KMS-11 (cell line): ENCODE results near the gene SREBF1.

Experiments used
- H2AFZ ChIP-seq: fragments of 200-600 bp; sonication (generic); 2 replicates; pipeline ENCODE4 v1.6.1; 2016; ENCODE audit warnings: antibody characterized with exemption, mixed run types, low read depth
- H3K27ac ChIP-seq: fragments of 200-600 bp; sonication (generic); 2 replicates; pipeline ENCODE4 v1.6.1; 2016; ENCODE audit warnings: mild to moderate bottlenecking, mixed run types
- H3K27me3 ChIP-seq: fragments of 200-600 bp; sonication (generic); 2 replicates; pipeline ENCODE4 v1.6.1; 2017; ENCODE audit warnings: mild to moderate bottlenecking, low read depth, mixed run types, moderate library complexity; ENCODE audit not compliant: insufficient read depth
- H3K36me3 ChIP-seq: fragments of 200-600 bp; sonication (generic); 2 replicates; pipeline ENCODE4 v1.6.1; 2017; ENCODE audit warnings: mild to moderate bottlenecking, mixed run types; ENCODE audit not compliant: insufficient read depth
- H3K4me1 ChIP-seq: fragments of 200-600 bp; sonication (generic); 2 replicates; pipeline ENCODE4 v1.6.1; 2016; ENCODE audit warnings: mild to moderate bottlenecking, low read depth, mixed run types; ENCODE audit not compliant: poor library complexity, severe bottlenecking
- H3K4me2 ChIP-seq: fragments of 200-600 bp; sonication (generic); 2 replicates; pipeline ENCODE4 v1.7.0; 2016; ENCODE audit warnings: mild to moderate bottlenecking, mixed run types
- H3K4me3 ChIP-seq: fragments of 200-600 bp; sonication (generic); IDR thresholded peaks from 2 replicates; pipeline ENCODE4 v1.6.1; 2017; ENCODE audit warnings: low read depth, low read length, mixed read lengths; ENCODE audit not compliant: insufficient read depth
- H3K79me2 ChIP-seq: fragments of 200-600 bp; sonication (generic); 2 replicates; pipeline ENCODE4 v1.6.1; 2016; ENCODE audit warnings: low read depth, mixed run types; ENCODE audit not compliant: insufficient read depth
- H3K9ac ChIP-seq: fragments of 200-600 bp; sonication (generic); 2 replicates; pipeline ENCODE4 v1.6.1; 2016; ENCODE audit warnings: mild to moderate bottlenecking, mixed run types
- H4K20me1 ChIP-seq: fragments of 200-600 bp; sonication (generic); 2 replicates; pipeline ENCODE4 v1.6.1; 2016; ENCODE audit warnings: mild to moderate bottlenecking, mixed run types; ENCODE audit not compliant: insufficient read depth
- CTCF ChIP-seq: fragments of 200-600 bp; sonication (generic); conservative IDR thresholded peaks from 2 replicates; pipeline ENCODE4 v1.6.1; 2017; ENCODE audit warnings: low read depth, mild to moderate bottlenecking, antibody characterized with exemption, low read length, moderate library complexity, mixed read lengths

Gene SREBF1

GRCh38 chr17:17837966-17838962 is 1.5 kb upstream of the SREBF1 start:
- H3K4me2 ChIP-seq, result peak overlapping the region; percentile 43
- no peak overlapping the region for H2AFZ ChIP-seq
- no peak overlapping the region for H3K4me3 ChIP-seq
- H3K9ac ChIP-seq, result peak overlapping the region; percentile 93; the same call in 1 of the 2 replicates
- H3K36me3 ChIP-seq, result no peaks in the 10 kb centered on the region
- TF ChIP-seq CTCF, result no peak
- H3K79me2 ChIP-seq, result peaks cover 24% of the 10 kb centered on the region
- no peaks in the 10 kb centered on the region for H3K27me3 ChIP-seq
- H3K27ac ChIP-seq, result no peak overlapping the region; the same call in 1 of the 2 replicates
- no peaks in the 10 kb centered on the region for H4K20me1 ChIP-seq
- peaks cover 63% of the 10 kb centered on the region for H3K4me1 ChIP-seq

GRCh38 chr17:17837380-17837821 is 615 bp upstream of the SREBF1 start:
- H4K20me1 ChIP-seq, result no peaks in the 10 kb centered on the region
- peak overlapping the region; percentile 43 for H3K4me2 ChIP-seq
- H3K4me3 ChIP-seq, result no peak overlapping the region
- H3K9ac ChIP-seq, result peak overlapping the region; percentile 93; the same call in 1 of the 2 replicates
- H3K27ac ChIP-seq, result peak overlapping the region; percentile 88
- no peaks in the 10 kb centered on the region for H3K27me3 ChIP-seq
- no peak for TF ChIP-seq CTCF
- H3K4me1 ChIP-seq, result peaks cover 63% of the 10 kb centered on the region
- no peaks in the 10 kb centered on the region for H3K36me3 ChIP-seq
- no peak overlapping the region for H2AFZ ChIP-seq
- peaks cover 30% of the 10 kb centered on the region for H3K79me2 ChIP-seq

- H3K4me2 ChIP-seq, result peak overlapping the region; percentile 95
- peak overlapping the region; percentile 93 for H3K9ac ChIP-seq
- H2AFZ ChIP-seq, result no peak overlapping the region
- H3K27me3 ChIP-seq, result no peaks in the 10 kb centered on the region
- no peak overlapping the region for H3K4me3 ChIP-seq
- H3K79me2 ChIP-seq, result peaks cover 39% of the 10 kb centered on the region
- H3K36me3 ChIP-seq, result no peaks in the 10 kb centered on the region
- H3K4me1 ChIP-seq, result peaks cover 61% of the 10 kb centered on the region
- no peak for TF ChIP-seq CTCF
- peak overlapping the region; percentile 88 for H3K27ac ChIP-seq
- no peaks in the 10 kb centered on the region for H4K20me1 ChIP-seq
Observed at GRCh38 chr17:17836250-17836817, 452 bp downstream of the SREBF1 start.

GRCh38 chr17:17835415-17836249 is 1.2 kb downstream of the SREBF1 start:
- Histone ChIP-seq H3K79me2 (peaks cover 45% of the 10 kb centered on the region), H3K27ac (peak overlapping the region; percentile 88), H3K9ac (peak overlapping the region; percentile 93), H4K20me1 (no peaks in the 10 kb centered on the region), H3K4me2 (peak overlapping the region; percentile 95), H2AFZ (no peak overlapping the region; the same call in 1 of the 2 replicates), H3K4me3 (no peak overlapping the region), H3K36me3 (no peaks in the 10 kb centered on the region), H3K4me1 (peaks cover 60% of the 10 kb centered on the region), H3K27me3 (no peaks in the 10 kb centered on the region)
- TF ChIP-seq CTCF, result no peak
